Colonic mucosa (tissue), 4 donors: Measurements from ENCODE around the gene TFAP2D. TPM values are rescaled to one million over a fixed set of nuclear protein-coding genes. Genes with fewer than 3 reads are reported as not detected.

ENCODE experiments used
- DNase-seq: peaks from one replicate; pipeline ENCODE4 v3.0.0-alpha.2; 2020
- H3K27ac ChIP-seq: fragments of 200-600 bp; one replicate; pipeline ENCODE4 v1.8.0; 2021
- H3K27me3 ChIP-seq: fragments of 200-600 bp; one replicate; pipeline ENCODE4 v1.8.0; 2021
- H3K36me3 ChIP-seq: fragments of 200-600 bp; one replicate; pipeline ENCODE4 v1.8.0; 2021
- H3K4me1 ChIP-seq: fragments of 200-600 bp; one replicate; pipeline ENCODE4 v1.8.0; 2021; ENCODE audit warnings: mild to moderate bottlenecking
- H3K4me3 ChIP-seq: fragments of 200-600 bp; one replicate; pipeline ENCODE4 v1.8.0; 2021
- H3K9ac ChIP-seq, 2 donors: one replicate each; pipeline ENCODE4 v1.7.0; 2013; ENCODE audit warnings: control low read depth in 2 of 2, low read depth in 2 of 2, low read length in 2 of 2
- H3K9me3 ChIP-seq: fragments of 200-600 bp; one replicate; pipeline ENCODE4 v1.8.0; 2021
- CTCF ChIP-seq: fragments of 200-600 bp; IDR thresholded peaks from one replicate; pipeline ENCODE4 v1.8.0; 2022; ENCODE audit warnings: antibody characterized with exemption, mild to moderate bottlenecking
- intact Hi-C: fragments of 100-400 bp; cut with DNase I; formaldehyde crosslinking; loops from one replicate; pipeline ENCODE4 v1.14.1; 2022
- total RNA-seq, 2 donors: library from RNA; stranded (reverse); fragmentation: NEBNext Ultra II Directional in 1 of 2; extraction: Animal tissue kit (Norgen Biotek cat#: 25700) in 1 of 2; gene quantifications; one replicate each; pipeline ENCODE4 v1.2.1, GENCODE V29; 2021
- donor health status: healthy.
- donor health status: DM: no; HTN: no; CAD: no.
- donor health status: DM: no; HTN: no; CAD: no.

The TFAP2D gene
- not detected for total RNA-seq

DNA sequence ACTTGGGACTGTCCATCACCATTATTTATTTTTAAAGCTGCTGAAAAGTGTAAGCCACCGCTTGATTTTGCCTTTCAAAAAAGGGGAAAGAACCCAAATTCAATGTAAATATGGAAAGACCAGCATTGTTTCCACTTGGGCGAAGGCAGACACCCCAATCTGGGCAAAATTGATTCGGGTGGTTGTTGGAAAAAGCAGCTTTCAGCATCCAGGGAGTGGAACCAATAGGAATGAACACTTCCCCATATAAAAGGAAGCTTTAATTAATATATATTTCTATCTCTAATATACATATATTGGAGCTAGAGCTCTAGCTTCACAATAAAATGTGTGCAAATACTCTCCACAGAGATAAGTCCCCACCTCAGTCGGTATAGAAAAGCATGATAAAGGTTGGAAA lies at the start of gene TFAP2D:
TSS of gene TFAP2D (plus strand) at position 301 of the 400 bp plus-strand sequence. CDS start 530 bp downstream, outside the sequence.
- Histone ChIP-seq H3K4me3 (no peak within 1 kb of the TSS), H3K36me3 (no peaks in the 10 kb centered on the region), H3K27ac (no peak within 1 kb of the TSS), H3K9me3 (no peaks in the 10 kb centered on the region), H3K4me1 (no peaks in the 10 kb centered on the region), H3K9ac (no peak within 1 kb of the TSS), H3K27me3 (peaks cover 11% of the 10 kb centered on the region)
- no peak for TF ChIP-seq CTCF
- DNase-seq = no peak
- intact Hi-C loops = no loop called here

- TF ChIP-seq CTCF = no peak
- Histone ChIP-seq H3K36me3 (no peaks in the 10 kb centered on the region), H3K9ac (no peak overlapping the region), H3K4me3 (no peak overlapping the region), H3K27me3 (no peaks in the 10 kb centered on the region), H3K4me1 (no peaks in the 10 kb centered on the region), H3K27ac (no peak overlapping the region), H3K9me3 (no peaks in the 10 kb centered on the region)
- DNase-seq = no peak
- intact Hi-C loops = no loop called here
Measured at GRCh38 chr6:50663806-50664205, 49.5 kb upstream of the TFAP2D start.

DNA sequence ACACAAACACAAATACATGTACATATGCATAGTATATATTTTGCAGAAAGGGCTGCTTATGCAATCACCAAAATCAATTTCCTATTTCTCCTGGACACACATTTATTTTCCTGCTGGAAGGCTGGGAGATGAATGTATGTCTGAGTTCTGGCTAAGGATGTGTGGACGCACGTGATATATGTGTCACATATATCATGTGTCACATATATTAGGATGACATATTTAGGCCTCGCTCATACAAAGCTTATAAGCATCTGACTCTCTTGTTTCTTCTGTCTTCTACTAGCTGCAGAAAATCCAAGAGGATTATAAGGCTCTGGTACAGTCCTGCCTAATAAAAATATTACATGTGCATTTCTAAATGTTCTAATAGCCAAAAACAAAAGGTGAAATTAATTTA lies 47.2 kb upstream of the TFAP2D start:
- Histone ChIP-seq H3K36me3 (no peaks in the 10 kb centered on the region), H3K4me1 (no peaks in the 10 kb centered on the region), H3K4me3 (no peak overlapping the region), H3K27me3 (no peaks in the 10 kb centered on the region), H3K9me3 (no peaks in the 10 kb centered on the region), H3K27ac (no peak overlapping the region), H3K9ac (no peak overlapping the region)
- intact Hi-C loops = no loop called here
- TF ChIP-seq CTCF = no peak
- no peak for DNase-seq

GRCh38 chr6:50681213-50681824 lies 32.0 kb upstream of the TFAP2D start:
- no peaks in the 10 kb centered on the region for H3K9me3 ChIP-seq
- H3K36me3 ChIP-seq = no peaks in the 10 kb centered on the region
- no peaks in the 10 kb centered on the region for H3K27me3 ChIP-seq
- intact Hi-C loops = no loop called here
- no peaks in the 10 kb centered on the region for H3K4me1 ChIP-seq
- no peak for DNase-seq
- H3K4me3 ChIP-seq = no peak overlapping the region
- no peak overlapping the region for H3K9ac ChIP-seq
- no peak for TF ChIP-seq CTCF
- no peak overlapping the region for H3K27ac ChIP-seq

- no peak for DNase-seq
- no peak for TF ChIP-seq CTCF
- H3K27me3 ChIP-seq = no peaks in the 10 kb centered on the region
- no peak overlapping the region for H3K27ac ChIP-seq
- no peaks in the 10 kb centered on the region for H3K4me1 ChIP-seq
- H3K36me3 ChIP-seq = no peaks in the 10 kb centered on the region
- intact Hi-C loops = no loop called here
- no peak overlapping the region for H3K9ac ChIP-seq
- no peaks in the 10 kb centered on the region for H3K9me3 ChIP-seq
- no peak overlapping the region for H3K4me3 ChIP-seq
Measured at GRCh38 chr6:50689210-50689609, 24.1 kb upstream of the TFAP2D start.
